GM18519 (cell line): ENCODE data around the gene NFIC.

Experiments used
- ATAC-seq: cut with Tn5 transposase; IDR thresholded peaks from one replicate; pipeline ENCODE4 v1.9.1; 2021; ENCODE audit warnings: mild to moderate bottlenecking, moderate library complexity; ENCODE audit not compliant: unreplicated experiment, low FRiP score

NFIC gene

GRCh38 chr19:3518255-3518654 is 151.9 kb downstream of the NFIC start:
- no peak for ATAC-seq

GRCh38 chr19:3518659-3519058 is 152.3 kb downstream of the NFIC start:
- ATAC-seq: no peak
